Gastrocnemius medialis (tissue), 4 donors: ENCODE data around the gene UGT1A8.

Source experiments
- CTCF ChIP-seq, 5 experiments: fragments of 450-650 bp in 3 of 5; fragments of 200-600 bp in 2 of 5; sonication (generic) in 2 of 5; IDR thresholded peaks in 4 of 5; conservative IDR thresholded peaks in 1 of 5; 1 replicate in 4 of 5; 2 replicates in 1 of 5; pipeline ENCODE4 v1.5.1; 2016 to 2019; ENCODE audit warnings: antibody characterized with exemption in 5 of 5, mild to moderate bottlenecking in 3 of 5, moderate library complexity in 3 of 5
- POLR2A ChIP-seq, 2 donors: fragments of 450-650 bp; IDR thresholded peaks; one replicate each; pipeline ENCODE4 v1.6.1; 2017; ENCODE audit warnings: antibody characterized with exemption in 2 of 2, mild to moderate bottlenecking in 2 of 2, moderate library complexity in 2 of 2

GRCh38 chr2:233708942-233709341 lies 91.5 kb downstream of the UGT1A8 start:
- TF ChIP-seq CTCF (IDR thresholded peaks at IDR 0.05 in 4 of 5, conservative IDR thresholded peaks at IDR 0.05 in 1 of 5) (no peak), POLR2A (IDR thresholded peaks at IDR 0.05) (no peak)
